SK-N-SH treated with all-trans-retinoic acid at 6 μM for 48 hours (cell line): Measurements from ENCODE around the gene ACTR5.

Experiments
- ATAC-seq: fragments of 200-7000 bp; cut with Tn5 transposase; 3 replicates; pipeline ENCODE4 v1.9.1; 2020; ENCODE audit warnings: mild to moderate bottlenecking, moderate library complexity
- BACH2 ChIP-seq: fragments of 250-450 bp; sonication (Bioruptor Pico); IDR thresholded peaks from 2 replicates; pipeline ENCODE4 v1.9.0; 2021; ENCODE audit warnings: mild to moderate bottlenecking, borderline replicate concordance
- CREB5 ChIP-seq: fragments of 250-450 bp; sonication (Bioruptor Pico); IDR thresholded peaks from 2 replicates; pipeline ENCODE4 v1.5.1; 2020; ENCODE audit warnings: low read depth, mild to moderate bottlenecking, moderate library complexity
- CSDC2 ChIP-seq: fragments of 250-450 bp; sonication (Bioruptor Pico); IDR thresholded peaks from 2 replicates; pipeline ENCODE4 v1.5.0; 2020; ENCODE audit warnings: mild to moderate bottlenecking, moderate library complexity
- CSRNP3 ChIP-seq: fragments of 250-450 bp; sonication (Bioruptor Pico); IDR thresholded peaks from 2 replicates; pipeline ENCODE4 v1.5.1; 2021; ENCODE audit warnings: mild to moderate bottlenecking, moderate library complexity
- ESRRG ChIP-seq: fragments of 250-450 bp; sonication (Bioruptor Pico); IDR thresholded peaks from 2 replicates; pipeline ENCODE4 v1.6.1; 2021; ENCODE audit warnings: mild to moderate bottlenecking
- GLIS3 ChIP-seq: fragments of 250-450 bp; sonication (Bioruptor Pico); IDR thresholded peaks from 2 replicates; pipeline ENCODE4 v1.5.0; 2020; ENCODE audit warnings: mild to moderate bottlenecking, moderate library complexity
- ISL1 ChIP-seq: fragments of 250-450 bp; sonication (Bioruptor Pico); IDR thresholded peaks from 2 replicates; pipeline ENCODE4 v2.1.2; 2022; ENCODE audit warnings: mild to moderate bottlenecking, moderate library complexity
- OSR1 ChIP-seq: fragments of 250-450 bp; sonication (Bioruptor Pico); IDR thresholded peaks from 2 replicates; pipeline ENCODE4 v1.8.0; 2022; ENCODE audit warnings: moderate library complexity, mild to moderate bottlenecking, inconsistent platforms
- PATZ1 ChIP-seq: fragments of 250-450 bp; sonication (Bioruptor Pico); IDR thresholded peaks from 2 replicates; pipeline ENCODE4 v1.8.0; 2020; ENCODE audit warnings: mild to moderate bottlenecking, moderate library complexity, borderline replicate concordance
- POU6F1 ChIP-seq: fragments of 250-450 bp; sonication (Bioruptor Pico); IDR thresholded peaks from 2 replicates; pipeline ENCODE4 v1.8.0; 2021; ENCODE audit warnings: low read depth, mild to moderate bottlenecking, moderate library complexity, borderline replicate concordance
- PPARA ChIP-seq: fragments of 250-450 bp; sonication (Bioruptor Pico); IDR thresholded peaks from 2 replicates; pipeline ENCODE4 v1.5.0; 2020; ENCODE audit warnings: mild to moderate bottlenecking, borderline replicate concordance
- RARB ChIP-seq: fragments of 250-450 bp; sonication (Bioruptor Pico); IDR thresholded peaks from 2 replicates; pipeline ENCODE4 v1.8.0; 2021; ENCODE audit warnings: mild to moderate bottlenecking, moderate library complexity
- SNAI2 ChIP-seq: fragments of 250-450 bp; sonication (Bioruptor Pico); IDR thresholded peaks from 2 replicates; pipeline ENCODE4 v1.5.0; 2020; ENCODE audit warnings: mild to moderate bottlenecking, moderate library complexity
- TCF4 ChIP-seq: fragments of 250-450 bp; sonication (Bioruptor Pico); IDR thresholded peaks from 2 replicates; pipeline ENCODE4 v1.8.0; 2021; ENCODE audit warnings: mild to moderate bottlenecking, moderate library complexity, borderline replicate concordance
- TOX ChIP-seq: fragments of 250-450 bp; sonication (Bioruptor Pico); IDR thresholded peaks from 2 replicates; pipeline ENCODE4 v1.8.0; 2021; ENCODE audit warnings: mild to moderate bottlenecking, moderate library complexity, borderline replicate concordance
- TSHZ2 ChIP-seq: fragments of 250-450 bp; sonication (Bioruptor Pico); IDR thresholded peaks from 2 replicates; pipeline ENCODE4 v1.5.0; 2020; ENCODE audit warnings: mild to moderate bottlenecking, moderate library complexity
- ZC3H10 ChIP-seq: fragments of 250-450 bp; sonication (Bioruptor Pico); IDR thresholded peaks from 2 replicates; pipeline ENCODE4 v1.5.1; 2021; ENCODE audit warnings: mild to moderate bottlenecking, moderate library complexity
- ZNF565 ChIP-seq: fragments of 450-650 bp; formaldehyde crosslinking; conservative IDR thresholded peaks from 2 replicates; pipeline ENCODE4 v1.5.0; 2020; ENCODE audit warnings: low read depth, mild to moderate bottlenecking, moderate library complexity
- ZNF70 ChIP-seq: fragments of 450-650 bp; formaldehyde crosslinking; IDR thresholded peaks from 2 replicates; pipeline ENCODE4 v1.5.0; 2020; ENCODE audit warnings: mild to moderate bottlenecking, moderate library complexity
- ZNF8 ChIP-seq: fragments of 450-650 bp; formaldehyde crosslinking; IDR thresholded peaks from 2 replicates; pipeline ENCODE4 v1.5.0; 2020; ENCODE audit warnings: mild to moderate bottlenecking, moderate library complexity

Gene ACTR5

GRCh38 chr20:38751360-38751976, 3.2 kb downstream of the ACTR5 start:
- TF ChIP-seq GLIS3 (CRISPR knock-in tag) (no peak), ZNF8 (CRISPR knock-in tag) (no peak), PATZ1 (no peak), POU6F1 (CRISPR knock-in tag) (no peak), ZNF565 (CRISPR knock-in tag) (no peak), SNAI2 (CRISPR knock-in tag) (no peak), CSRNP3 (CRISPR knock-in tag) (no peak), ZC3H10 (CRISPR knock-in tag) (no peak), ESRRG (CRISPR knock-in tag) (no peak), TOX (CRISPR knock-in tag) (no peak), CREB5 (CRISPR knock-in tag) (no peak), RARB (CRISPR knock-in tag) (no peak), PPARA (CRISPR knock-in tag) (no peak)
- no peak for ATAC-seq

- no peak for ATAC-seq
- TF ChIP-seq PATZ1 (no peak), BACH2 (CRISPR knock-in tag) (no peak), ISL1 (CRISPR knock-in tag) (no peak), CSDC2 (CRISPR knock-in tag) (no peak), ZC3H10 (CRISPR knock-in tag) (no peak), OSR1 (CRISPR knock-in tag) (no peak), TCF4 (CRISPR knock-in tag) (no peak)
Measured at GRCh38 chr20:38752029-38752428, 3.8 kb downstream of the ACTR5 start.

- no peak for ATAC-seq
- TF ChIP-seq CREB5 (CRISPR knock-in tag): no peak
- TF ChIP-seq CSDC2 (CRISPR knock-in tag): no peak
- TF ChIP-seq TSHZ2 (CRISPR knock-in tag): no peak
- no peak for TF ChIP-seq ZNF70 (CRISPR knock-in tag)
- no peak for TF ChIP-seq TOX (CRISPR knock-in tag)
- TF ChIP-seq BACH2 (CRISPR knock-in tag): no peak
- no peak for TF ChIP-seq GLIS3 (CRISPR knock-in tag)
- no peak for TF ChIP-seq ZNF8 (CRISPR knock-in tag)
- no peak for TF ChIP-seq POU6F1 (CRISPR knock-in tag)
- no peak for TF ChIP-seq ZC3H10 (CRISPR knock-in tag)
- TF ChIP-seq PATZ1: no peak
- no peak for TF ChIP-seq RARB (CRISPR knock-in tag)
Measured at GRCh38 chr20:38754924-38755323, 6.7 kb downstream of the ACTR5 start.
